Transverse colon (tissue), 4 donors: ENCODE data around the gene ANKRD65. TPM values are rescaled to one million over a fixed set of nuclear protein-coding genes. Genes with fewer than 3 reads are reported as not detected.

Source experiments
- DNase-seq: peaks from one replicate; pipeline ENCODE4 v3.0.0-alpha.2; 2019
- H3K27ac ChIP-seq, 4 donors: fragments of 200-600 bp; sonication (generic); 2 replicates each; pipeline ENCODE4 v1.5.1; 2016 to 2018; ENCODE audit warnings: inconsistent platforms in 4 of 4
- H3K27me3 ChIP-seq: fragments of 200-600 bp; sonication (generic); 2 replicates; pipeline ENCODE4 v1.5.1; 2017; ENCODE audit warnings: inconsistent platforms
- H3K36me3 ChIP-seq, 4 donors: fragments of 200-600 bp; sonication (generic); 2 replicates each; pipeline ENCODE4 v1.5.1; 2017 to 2019; ENCODE audit warnings: inconsistent platforms in 4 of 4
- H3K4me1 ChIP-seq, 4 donors: fragments of 200-600 bp; sonication (generic); 2 replicates each; pipeline ENCODE4 v1.5.1; 2017 to 2020; ENCODE audit warnings: inconsistent platforms in 4 of 4
- H3K4me3 ChIP-seq, 4 donors: fragments of 200-600 bp; sonication (generic); 1 replicate in 1 of 4; 2 replicates in 3 of 4; pipeline versions ENCODE4 v1.5.1 to v1.6.1; 2017 to 2019; ENCODE audit warnings: inconsistent platforms in 4 of 4
- H3K9me3 ChIP-seq, 2 donors: fragments of 200-600 bp; sonication (generic); 2 replicates each; pipeline ENCODE4 v1.5.1; 2017 to 2019; ENCODE audit warnings: inconsistent platforms in 2 of 2
- EP300 ChIP-seq: sonication (generic); formaldehyde crosslinking; IDR thresholded peaks from one replicate; pipeline ENCODE4 v1.6.1; 2017; ENCODE audit warnings: antibody characterized with exemption, low read depth
- POLR2A ChIP-seq: fragments of 450-650 bp; IDR thresholded peaks from one replicate; pipeline ENCODE4 v1.6.1; 2016; ENCODE audit warnings: antibody characterized with exemption, mild to moderate bottlenecking, moderate library complexity
- POLR2AphosphoS5 ChIP-seq, 3 donors: sonication (generic); formaldehyde crosslinking; IDR thresholded peaks; one replicate each; pipeline ENCODE4 v1.6.1; 2016; ENCODE audit warnings: antibody characterized with exemption in 3 of 3
- WGBS, 2 donors: methylation state at CpG; one replicate each; pipeline ENCODE4 v1.1.5; 2018; ENCODE audit warnings: low coverage in 1 of 2; 5-methylcytosine and 5-hydroxymethylcytosine counted together
- in situ Hi-C, 4 donors: fragments of 200-750 bp; cut with MboI; loops; one replicate each; pipeline versions ENCODE4 v1.15.0 to v1.15.1; 2017; ENCODE audit warnings: low sequenced_read_pairs in 3 of 4, low pct_ligation_motif_present in 1 of 4, low pct_unique_long_range_greater_than_20kb in 1 of 4
- intact Hi-C: fragments of 100-400 bp; cut with DNase I; formaldehyde crosslinking; loops from one replicate; pipeline ENCODE4 v1.15.1; 2023; ENCODE audit warnings: low total_unique reads
- total RNA-seq, 4 donors: library from RNA; depleted of rRNA; stranded (reverse); fragments of >200 nt; gene quantifications; one replicate each; pipeline ENCODE4 v1.1.0, GENCODE V29; 2016
- TF ChIP-seq, protein P1 (sequence below), 5 experiments: fragments of 200-600 bp in 3 of 5; fragments of 450-650 bp in 2 of 5; sonication (generic) in 3 of 5; IDR thresholded peaks; 1 replicate in 2 of 5; 2 replicates in 3 of 5; pipeline ENCODE4 v1.5.1; 2016 to 2017; ENCODE audit warnings: antibody characterized with exemption in 5 of 5, inconsistent platforms in 3 of 5, mild to moderate bottlenecking in 2 of 5, moderate library complexity in 1 of 5

Gene ANKRD65
- total RNA-seq, 4 donors from 2014 or later: 0.80 to 4.5 (median 1.9) TPM

DNA sequence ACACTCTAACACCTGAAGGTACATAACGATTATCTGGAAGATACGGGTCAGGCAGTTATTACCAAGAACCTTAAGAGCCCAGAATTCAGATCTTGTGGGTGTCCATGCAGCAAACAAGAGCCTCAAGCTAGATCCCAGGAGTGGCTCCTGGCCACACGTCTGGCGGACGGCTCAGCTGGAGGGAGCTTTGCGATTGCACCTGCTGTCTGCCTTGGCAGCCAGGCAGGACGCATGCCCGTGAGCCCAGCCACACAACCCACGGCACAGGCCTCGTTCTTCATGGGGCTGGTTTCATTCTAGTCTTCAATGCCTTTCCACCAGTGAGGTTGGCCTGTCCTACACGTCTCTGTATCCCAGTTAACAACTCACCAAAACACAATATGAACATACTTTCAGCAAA is 27.6 kb downstream of the ANKRD65 start:
- no peak for DNase-seq
- H3K4me1 ChIP-seq: peaks cover 5 to 15% (median 12%) of the 10 kb centered on the region in 4 donors
- TF ChIP-seq, protein P1, sequence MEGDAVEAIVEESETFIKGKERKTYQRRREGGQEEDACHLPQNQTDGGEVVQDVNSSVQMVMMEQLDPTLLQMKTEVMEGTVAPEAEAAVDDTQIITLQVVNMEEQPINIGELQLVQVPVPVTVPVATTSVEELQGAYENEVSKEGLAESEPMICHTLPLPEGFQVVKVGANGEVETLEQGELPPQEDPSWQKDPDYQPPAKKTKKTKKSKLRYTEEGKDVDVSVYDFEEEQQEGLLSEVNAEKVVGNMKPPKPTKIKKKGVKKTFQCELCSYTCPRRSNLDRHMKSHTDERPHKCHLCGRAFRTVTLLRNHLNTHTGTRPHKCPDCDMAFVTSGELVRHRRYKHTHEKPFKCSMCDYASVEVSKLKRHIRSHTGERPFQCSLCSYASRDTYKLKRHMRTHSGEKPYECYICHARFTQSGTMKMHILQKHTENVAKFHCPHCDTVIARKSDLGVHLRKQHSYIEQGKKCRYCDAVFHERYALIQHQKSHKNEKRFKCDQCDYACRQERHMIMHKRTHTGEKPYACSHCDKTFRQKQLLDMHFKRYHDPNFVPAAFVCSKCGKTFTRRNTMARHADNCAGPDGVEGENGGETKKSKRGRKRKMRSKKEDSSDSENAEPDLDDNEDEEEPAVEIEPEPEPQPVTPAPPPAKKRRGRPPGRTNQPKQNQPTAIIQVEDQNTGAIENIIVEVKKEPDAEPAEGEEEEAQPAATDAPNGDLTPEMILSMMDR (IDR thresholded peaks at IDR 0.05): no peak
- TF ChIP-seq POLR2AphosphoS5 (IDR thresholded peaks at IDR 0.05) (no peak), POLR2A (no peak), EP300 (no peak)
- H3K36me3 ChIP-seq: peaks cover 0 to 70% (median 37%) of the 10 kb centered on the region in 4 donors
- no peaks in the 10 kb centered on the region for H3K27me3 ChIP-seq
- 96% methylated on average over 11 of the region's 11 CpGs; no CpG with 5 or more reads in 1 of the 2 donors for WGBS, 2 donors
- intact Hi-C loops: no loop called here
- no peaks in the 10 kb centered on the region for H3K9me3 ChIP-seq
- no peak overlapping the region for H3K4me3 ChIP-seq
- no peak overlapping the region for H3K27ac ChIP-seq
- in situ Hi-C loops: no loop called here

DNA sequence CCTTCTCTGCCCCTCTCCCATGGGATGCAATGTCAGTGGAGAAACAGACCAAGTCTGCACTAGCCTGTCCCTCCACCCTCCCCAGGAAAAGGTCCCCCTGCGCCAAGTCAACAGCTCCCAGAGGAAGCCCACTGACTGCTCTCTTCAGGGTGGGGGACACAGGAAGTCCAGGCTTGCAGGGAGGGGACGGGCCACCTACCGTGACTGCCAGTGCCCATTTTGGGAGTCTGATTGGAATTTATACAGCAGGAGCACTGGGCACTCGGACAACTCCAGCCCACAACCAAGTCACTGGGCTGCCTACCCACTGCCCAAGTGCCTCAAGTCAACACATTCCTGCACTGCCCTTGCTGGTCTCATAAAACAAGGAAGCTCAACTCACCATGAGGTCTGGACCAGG is 28.1 kb downstream of the ANKRD65 start:
- Histone ChIP-seq H3K27me3 (no peaks in the 10 kb centered on the region), H3K9me3 (no peaks in the 10 kb centered on the region), H3K4me1 (peaks cover 3 to 10% (median 8%) of the 10 kb centered on the region in 4 donors), H3K36me3 (peaks cover 0 to 75% (median 39%) of the 10 kb centered on the region in 4 donors), H3K27ac (no peak overlapping the region), H3K4me3 (no peak overlapping the region)
- WGBS, 2 donors: 91% methylated on average over 4 of the region's 4 CpGs; no CpG with 5 or more reads in 1 of the 2 donors
- in situ Hi-C loops: no loop called here
- intact Hi-C loops: no loop called here
- no peak for DNase-seq
- TF ChIP-seq POLR2A (no peak), EP300 (no peak), POLR2AphosphoS5 (IDR thresholded peaks at IDR 0.05) (no peak)
- TF ChIP-seq, protein P1 (IDR thresholded peaks at IDR 0.05): no peak

DNA sequence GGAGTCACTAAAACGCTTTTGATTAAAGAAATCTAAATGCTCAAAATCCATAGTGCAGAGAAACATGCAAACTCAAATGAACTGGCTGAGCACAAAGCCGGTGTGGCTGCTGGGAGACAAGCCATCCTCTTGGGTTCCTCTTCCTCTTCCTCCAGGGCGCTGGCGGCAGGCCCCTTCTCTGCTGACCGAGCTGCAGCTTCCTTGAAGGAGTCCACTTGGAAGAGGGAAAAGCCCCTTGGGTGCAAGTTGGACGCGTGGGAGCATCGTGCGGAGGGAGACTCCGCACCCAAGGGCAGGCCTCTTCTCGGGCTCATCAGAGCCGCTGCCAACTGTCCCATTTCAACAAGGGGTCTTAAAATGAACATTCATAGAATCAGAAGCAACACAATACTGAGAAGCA is 29.9 kb downstream of the ANKRD65 start:
- Histone ChIP-seq H3K4me1 (no peaks in the 10 kb centered on the region), H3K36me3 (peaks cover 0 to 91% (median 46%) of the 10 kb centered on the region in 4 donors), H3K4me3 (no peak overlapping the region), H3K27me3 (no peaks in the 10 kb centered on the region), H3K9me3 (no peaks in the 10 kb centered on the region), H3K27ac (no peak overlapping the region)
- in situ Hi-C loops: no loop called here
- intact Hi-C loops: no loop called here
- DNase-seq: no peak
- no peak for TF ChIP-seq EP300
- TF ChIP-seq, protein P1 (IDR thresholded peaks at IDR 0.05): no peak
- TF ChIP-seq POLR2AphosphoS5 (IDR thresholded peaks at IDR 0.05): no peak
- no peak for TF ChIP-seq POLR2A
- 81 to 89% methylated on average over 5 to 12 of the region's 12 CpGs for WGBS, 2 donors

DNA sequence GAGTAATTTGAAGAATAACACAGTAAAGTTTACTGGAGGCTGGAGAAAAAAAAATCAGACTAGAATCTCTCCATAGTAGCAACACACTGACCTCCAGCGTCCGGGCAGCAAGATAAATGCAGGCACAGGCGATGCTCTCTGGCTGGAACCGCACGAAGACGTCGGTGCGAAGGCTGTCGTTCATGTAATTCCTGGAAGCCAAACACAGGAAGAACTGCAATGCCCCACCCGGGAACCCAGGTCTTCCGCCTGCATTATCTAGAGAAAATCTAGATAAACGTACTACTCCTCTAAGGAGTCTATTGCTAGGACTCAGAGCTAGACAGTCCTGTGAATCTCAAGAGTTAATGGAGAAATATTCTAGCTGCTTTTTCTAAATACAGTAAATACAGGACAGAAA is 30.4 kb downstream of the ANKRD65 start:
- H3K4me1 ChIP-seq: no peaks in the 10 kb centered on the region
- no peak overlapping the region for H3K4me3 ChIP-seq
- DNase-seq: no peak
- no peaks in the 10 kb centered on the region for H3K9me3 ChIP-seq
- in situ Hi-C loops (no loop called here), intact Hi-C loops (no loop called here)
- peaks cover 0 to 95% (median 49%) of the 10 kb centered on the region in 4 donors for H3K36me3 ChIP-seq
- no peak overlapping the region for H3K27ac ChIP-seq
- TF ChIP-seq POLR2AphosphoS5 (IDR thresholded peaks at IDR 0.05): no peak
- TF ChIP-seq EP300: no peak
- TF ChIP-seq, protein P1 (IDR thresholded peaks at IDR 0.05): no peak
- no peak for TF ChIP-seq POLR2A
- no peaks in the 10 kb centered on the region for H3K27me3 ChIP-seq
- WGBS, 2 donors: 96 to 97% methylated on average over 4 to 12 of the region's 12 CpGs
